C1 segment of cervical spinal cord (tissue), 14 donors: Measurements from ENCODE around the gene PIP.
"Not testable (repeated sequence)": the region's sequence is repeated elsewhere in the genome, so short reads cannot be mapped to it uniquely, and the experiment has no call there.

Experiments
- DNase-seq, 14 donors: peaks; one replicate each; lab custom pipeline; 2025; lab: John Stamatoyannopoulos, UW

The PIP gene, protein sequence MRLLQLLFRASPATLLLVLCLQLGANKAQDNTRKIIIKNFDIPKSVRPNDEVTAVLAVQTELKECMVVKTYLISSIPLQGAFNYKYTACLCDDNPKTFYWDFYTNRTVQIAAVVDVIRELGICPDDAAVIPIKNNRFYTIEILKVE

DNA sequence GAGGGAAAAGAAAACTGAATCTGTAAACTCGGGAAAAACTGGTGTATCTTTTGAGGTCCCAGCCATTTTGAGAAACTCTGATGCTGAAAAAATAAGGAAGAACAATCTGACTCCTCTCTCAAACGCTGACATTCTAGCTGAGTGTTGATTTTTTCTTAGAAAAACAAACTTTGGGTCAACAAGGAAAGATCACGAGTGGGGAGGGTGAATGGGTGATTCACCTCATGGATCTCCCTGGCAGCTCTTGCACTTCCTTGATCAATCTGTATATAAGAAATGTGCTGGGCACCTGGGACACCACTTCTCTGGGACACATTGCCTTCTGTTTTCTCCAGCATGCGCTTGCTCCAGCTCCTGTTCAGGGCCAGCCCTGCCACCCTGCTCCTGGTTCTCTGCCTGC, at the start of gene PIP:
PIP (plus strand) TSS at position 297 of the 400 bp plus-strand sequence; CDS start at position 337, 40 bp downstream.
- no peak for DNase-seq

DNA sequence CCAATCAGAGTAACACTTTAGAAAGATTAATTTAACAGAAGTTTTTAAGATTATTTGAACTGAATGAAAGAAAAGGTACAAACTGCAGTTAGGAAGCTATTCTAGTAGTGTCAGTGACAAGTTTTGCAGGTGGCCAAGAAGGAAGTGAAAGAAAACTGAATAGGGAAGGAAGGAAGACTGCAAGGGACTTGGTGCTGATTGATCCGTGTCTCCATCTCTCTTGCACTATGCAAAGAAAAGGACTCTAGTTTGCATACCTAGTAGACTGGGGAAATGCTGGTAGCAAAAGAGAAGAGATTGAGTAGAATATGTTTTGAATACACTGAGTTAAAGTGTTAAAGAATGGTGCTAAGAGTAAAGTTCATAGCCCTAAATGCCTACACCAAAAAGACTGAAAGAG, 46.8 kb upstream of the PIP start:
- DNase-seq: no peak

GRCh38 chr7:143085610-143086009, 46.3 kb upstream of the PIP start:
- DNase-seq: not testable (repeated sequence)

DNA sequence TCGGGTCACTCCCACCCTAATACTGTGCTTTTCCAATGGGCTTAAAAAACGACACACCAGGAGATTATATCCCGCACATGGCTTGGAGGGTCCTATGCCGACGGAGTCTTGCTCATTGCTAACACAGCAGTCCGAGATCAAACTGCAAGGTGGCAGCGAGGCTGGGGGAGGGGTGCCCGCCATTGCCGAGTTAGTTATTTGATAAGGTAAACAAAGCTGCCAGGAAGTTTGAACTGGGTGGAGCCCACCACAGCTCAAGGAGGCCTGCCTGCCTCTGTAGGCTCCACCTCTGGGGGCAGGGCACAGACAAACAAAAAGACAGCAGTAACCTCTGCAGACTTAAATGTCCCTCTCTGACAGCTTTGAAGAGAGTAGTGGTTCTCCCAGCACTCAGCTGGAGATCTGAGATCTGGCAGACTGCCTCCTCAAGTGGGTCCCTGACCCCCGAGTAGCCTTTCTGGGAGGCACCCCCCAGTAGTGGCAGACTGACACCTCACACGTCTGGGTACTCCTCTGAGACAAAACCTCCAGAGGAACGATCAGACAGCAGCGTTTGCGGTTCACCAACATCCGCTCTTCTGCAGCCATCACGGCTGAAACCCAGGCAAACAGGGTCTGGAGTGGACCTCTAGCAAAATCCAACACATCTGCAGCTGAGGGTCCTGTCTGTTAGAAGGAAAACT, 43.2 kb upstream of the PIP start:
- DNase-seq: not testable (repeated sequence)

DNA sequence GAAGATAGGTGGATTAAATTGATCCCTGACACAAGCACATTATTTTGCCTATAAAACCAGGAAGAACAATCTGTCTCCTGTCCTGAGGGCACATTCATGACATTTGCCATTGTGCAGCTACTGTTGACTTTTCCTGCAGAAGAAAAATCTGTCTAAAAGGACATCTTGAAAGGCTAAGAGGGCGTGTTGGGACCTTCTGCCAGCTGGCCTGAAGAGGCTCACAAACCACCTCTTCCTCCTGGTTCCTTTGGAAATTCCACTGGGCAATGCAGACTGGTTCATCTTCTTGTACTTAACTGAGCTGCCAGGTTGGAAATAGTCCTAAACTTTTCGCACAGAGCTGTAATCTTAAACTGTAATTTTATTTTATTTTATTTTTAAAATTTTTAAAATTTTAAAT, 35.7 kb upstream of the PIP start:
- DNase-seq: no peak

DNA sequence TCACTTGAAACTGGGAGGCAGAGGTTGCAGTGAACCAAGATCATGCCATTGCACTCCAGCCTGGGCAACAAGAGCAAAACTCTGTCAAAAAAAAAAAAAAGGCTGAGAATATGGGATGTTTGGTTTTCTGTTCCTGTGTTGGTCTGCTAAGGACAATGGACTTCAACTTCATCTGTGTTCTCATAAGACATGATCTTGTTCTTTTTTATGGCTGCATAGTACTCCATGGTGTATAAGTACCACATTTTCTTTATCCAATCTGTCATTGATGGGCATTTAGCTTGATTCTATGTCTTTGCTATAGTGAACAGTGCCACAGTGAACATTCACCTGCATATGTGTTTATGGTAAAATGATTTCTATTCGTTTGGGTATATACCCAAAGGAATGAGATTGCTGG, 32.3 kb upstream of the PIP start:
- DNase-seq: not testable (repeated sequence)

DNA sequence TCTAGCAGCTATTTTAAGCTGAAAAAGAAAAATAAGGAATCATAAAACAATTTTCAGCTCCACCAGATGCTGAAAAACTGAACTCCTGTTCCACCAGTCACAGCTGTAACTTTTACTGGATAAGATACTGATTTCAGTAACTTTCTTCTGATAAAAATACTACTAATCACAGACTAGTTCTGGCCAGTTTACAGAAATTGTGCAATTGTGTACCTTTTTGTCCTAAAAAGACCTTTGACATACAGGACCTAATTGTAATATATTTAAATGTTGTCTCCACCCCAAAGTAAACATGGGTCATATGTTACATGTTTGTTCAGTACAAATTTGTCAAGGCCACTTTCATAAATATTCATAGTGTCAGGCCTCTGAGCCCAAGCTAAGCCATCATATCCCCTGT, 27.1 kb upstream of the PIP start:
- no peak for DNase-seq

GRCh38 chr7:143108019-143108418, 23.9 kb upstream of the PIP start:
- not testable (repeated sequence) for DNase-seq

DNA sequence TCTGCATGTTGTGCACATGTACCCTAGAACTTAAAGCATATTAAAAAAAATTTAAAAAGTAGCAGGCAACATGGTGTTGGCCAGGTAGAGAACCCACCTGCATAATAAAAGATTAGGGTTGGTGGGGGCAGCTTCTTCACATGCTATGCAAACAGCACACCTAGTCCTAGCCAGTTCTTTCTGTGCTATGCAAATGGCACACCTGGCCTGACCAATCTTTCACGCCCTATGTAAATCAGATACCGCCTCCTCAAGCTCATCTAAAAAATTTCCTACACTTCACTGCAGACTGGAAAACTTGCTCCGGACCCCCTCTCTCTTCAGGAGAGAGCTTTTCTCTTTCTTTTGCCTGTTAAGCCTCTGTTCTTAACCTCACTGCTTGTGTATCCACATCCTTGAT, 14.5 kb upstream of the PIP start:
- no peak for DNase-seq

- no peak for DNase-seq
These were observed 11.0 kb upstream of the PIP start for GRCh38 chr7:143120691-143121405.

DNA sequence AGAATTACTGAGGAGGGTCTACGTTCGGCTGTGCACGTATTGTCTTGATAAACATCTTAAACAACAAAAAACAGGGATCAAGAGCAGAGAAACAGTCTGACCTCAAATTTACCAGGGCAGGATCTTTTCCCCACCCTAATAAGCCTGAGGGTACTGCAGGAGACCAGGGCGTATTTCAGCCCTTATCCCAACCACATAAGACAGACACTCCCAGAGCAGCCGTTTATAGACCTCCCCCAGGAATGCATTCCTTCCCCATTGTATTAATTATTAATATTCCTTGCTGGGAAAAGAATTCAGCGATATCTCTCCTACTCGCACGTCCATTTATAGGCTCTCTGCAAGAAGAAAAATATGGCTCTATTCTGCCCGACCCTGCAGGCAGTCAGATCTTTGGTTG, 8.6 kb upstream of the PIP start:
- DNase-seq: not testable (repeated sequence)

- no peak for DNase-seq
These were observed 5.7 kb upstream of the PIP start for GRCh38 chr7:143126146-143126545.

DNA sequence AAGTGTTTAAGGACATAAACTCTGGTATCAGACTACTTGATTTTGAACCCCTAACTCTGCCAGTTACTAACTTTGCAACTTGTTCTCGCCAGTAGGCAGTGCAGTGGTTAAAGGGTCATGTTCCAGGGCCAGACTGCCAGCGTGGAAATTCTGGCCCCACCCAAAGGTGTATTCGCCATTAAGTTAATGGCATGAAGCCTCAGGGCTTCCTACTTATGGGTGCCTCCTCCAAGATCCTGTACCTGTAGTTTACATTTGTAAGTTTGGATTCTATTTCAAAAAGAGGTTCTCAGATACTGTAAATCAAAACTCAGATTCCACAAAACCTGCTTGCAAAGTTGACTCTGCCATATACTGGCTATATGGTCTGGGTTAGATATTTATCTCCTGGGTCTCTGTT, 2.8 kb upstream of the PIP start:
- no peak for DNase-seq

GRCh38 chr7:143129477-143129876, 2.4 kb upstream of the PIP start:
- no peak for DNase-seq

GRCh38 chr7:143130541-143130940, 1.3 kb upstream of the PIP start:
- no peak for DNase-seq

DNA sequence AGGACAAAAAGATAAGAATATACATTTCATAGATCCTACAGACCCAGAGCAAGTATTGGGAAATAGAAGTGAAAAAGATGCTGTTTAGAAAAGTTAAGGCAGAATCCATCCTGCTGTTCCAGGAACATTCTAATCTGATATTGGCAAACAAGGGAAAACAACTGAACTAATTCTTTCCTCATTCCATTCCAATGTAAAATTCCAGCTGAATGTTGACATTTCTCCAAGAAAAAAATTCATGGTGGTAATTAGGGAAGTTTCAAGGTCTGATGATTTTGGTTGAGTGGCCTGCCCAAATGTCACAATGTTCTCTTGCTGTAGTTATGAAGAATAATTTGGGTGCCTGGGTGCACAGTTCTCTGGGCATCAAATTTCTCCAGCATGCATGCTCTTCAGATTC, 15.2 kb downstream of the PIP start:
- no peak for DNase-seq

GRCh38 chr7:143148050-143148449, 16.2 kb downstream of the PIP start:
- no peak for DNase-seq

DNA sequence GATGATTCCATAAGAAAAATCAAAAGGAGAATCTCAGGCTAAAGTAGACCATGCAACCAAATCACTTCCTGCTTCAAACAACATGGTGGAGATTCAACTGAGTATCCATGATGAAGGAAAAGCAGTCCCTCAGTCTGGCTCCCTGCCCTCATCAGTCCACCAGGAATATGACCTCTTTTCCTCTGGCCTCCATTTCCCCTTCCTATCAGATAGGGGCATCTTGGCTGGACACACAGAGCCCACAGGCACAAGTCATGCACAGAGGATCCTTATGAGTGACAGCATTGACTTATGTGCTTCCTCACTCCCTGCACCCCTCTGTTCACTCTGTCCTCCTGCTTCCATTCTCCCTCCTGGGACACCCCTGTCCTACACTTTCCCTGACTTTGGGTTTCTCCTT, 16.8 kb downstream of the PIP start:
- DNase-seq: no peak

GRCh38 chr7:143150696-143151095, 18.8 kb downstream of the PIP start:
- DNase-seq: not testable (repeated sequence)

GRCh38 chr7:143158617-143159016, 26.7 kb downstream of the PIP start:
- not testable (repeated sequence) for DNase-seq

DNA sequence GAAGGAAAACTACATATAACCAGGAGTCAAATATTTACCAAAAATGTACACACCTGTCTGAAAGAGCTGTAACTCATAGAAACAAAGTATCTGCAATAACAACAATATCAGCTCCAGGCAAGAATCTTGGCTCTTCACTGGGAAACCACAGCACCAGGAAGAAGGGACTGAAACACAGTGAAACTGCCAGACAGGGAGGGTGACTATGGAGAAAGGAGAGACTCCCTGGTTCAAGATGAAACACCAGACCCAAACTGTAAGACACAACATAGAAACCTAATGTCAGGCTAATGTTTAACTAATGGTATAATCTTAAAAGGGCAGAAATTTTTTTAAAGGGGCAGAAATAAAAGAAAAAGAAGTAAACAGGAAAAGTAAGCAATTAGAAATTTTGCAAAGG, 39.8 kb downstream of the PIP start:
- no peak for DNase-seq

GRCh38 chr7:143172354-143172753, 40.5 kb downstream of the PIP start:
- DNase-seq: no peak

DNA sequence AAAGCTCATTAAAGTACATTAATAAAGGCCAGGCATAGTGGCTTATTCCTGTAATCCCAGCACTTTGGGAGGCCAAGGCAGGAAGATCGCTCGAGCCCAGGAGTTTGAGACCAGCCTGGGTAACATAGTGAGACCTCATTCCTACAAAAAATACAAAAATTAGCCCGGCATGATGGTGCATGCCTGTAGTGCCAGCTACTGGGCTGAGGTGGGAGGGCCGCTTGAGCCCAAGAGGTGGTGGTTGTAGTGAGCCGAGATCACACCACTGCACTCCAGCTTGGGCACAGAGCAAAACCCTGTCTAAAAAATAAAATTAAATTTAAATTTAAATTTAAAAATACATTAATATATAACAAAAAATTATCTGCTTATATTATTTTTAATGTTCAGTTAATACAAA, 44.3 kb downstream of the PIP start:
- no peak for DNase-seq
